ENCODE data around the gene C5orf52.
"Not testable (repeated sequence)": the region's sequence is repeated elsewhere in the genome, so short reads cannot be mapped to it uniquely, and the experiment has no call there.

The C5orf52 gene

DNA sequence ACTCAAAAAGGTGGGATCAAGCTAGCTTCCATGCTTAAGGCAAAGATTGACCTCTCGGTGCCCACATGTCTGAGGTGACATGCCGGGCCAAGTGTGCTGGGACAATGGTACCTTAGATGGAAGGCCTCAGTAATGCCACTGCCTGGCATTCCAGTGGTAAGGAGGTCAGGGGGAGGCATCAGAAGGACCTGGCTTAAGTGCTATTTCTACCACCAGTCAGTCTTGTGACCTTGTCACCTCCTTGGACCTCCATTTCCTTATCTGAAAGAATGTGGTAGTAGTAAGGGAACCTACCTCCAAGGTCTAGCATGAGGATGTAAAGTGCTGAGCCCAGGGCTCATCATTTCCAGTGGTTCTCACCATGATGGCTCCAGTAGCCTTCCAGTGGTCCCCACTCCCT lies 8.9 kb downstream of the C5orf52 start:
- TF ChIP-seq, protein P1, sequence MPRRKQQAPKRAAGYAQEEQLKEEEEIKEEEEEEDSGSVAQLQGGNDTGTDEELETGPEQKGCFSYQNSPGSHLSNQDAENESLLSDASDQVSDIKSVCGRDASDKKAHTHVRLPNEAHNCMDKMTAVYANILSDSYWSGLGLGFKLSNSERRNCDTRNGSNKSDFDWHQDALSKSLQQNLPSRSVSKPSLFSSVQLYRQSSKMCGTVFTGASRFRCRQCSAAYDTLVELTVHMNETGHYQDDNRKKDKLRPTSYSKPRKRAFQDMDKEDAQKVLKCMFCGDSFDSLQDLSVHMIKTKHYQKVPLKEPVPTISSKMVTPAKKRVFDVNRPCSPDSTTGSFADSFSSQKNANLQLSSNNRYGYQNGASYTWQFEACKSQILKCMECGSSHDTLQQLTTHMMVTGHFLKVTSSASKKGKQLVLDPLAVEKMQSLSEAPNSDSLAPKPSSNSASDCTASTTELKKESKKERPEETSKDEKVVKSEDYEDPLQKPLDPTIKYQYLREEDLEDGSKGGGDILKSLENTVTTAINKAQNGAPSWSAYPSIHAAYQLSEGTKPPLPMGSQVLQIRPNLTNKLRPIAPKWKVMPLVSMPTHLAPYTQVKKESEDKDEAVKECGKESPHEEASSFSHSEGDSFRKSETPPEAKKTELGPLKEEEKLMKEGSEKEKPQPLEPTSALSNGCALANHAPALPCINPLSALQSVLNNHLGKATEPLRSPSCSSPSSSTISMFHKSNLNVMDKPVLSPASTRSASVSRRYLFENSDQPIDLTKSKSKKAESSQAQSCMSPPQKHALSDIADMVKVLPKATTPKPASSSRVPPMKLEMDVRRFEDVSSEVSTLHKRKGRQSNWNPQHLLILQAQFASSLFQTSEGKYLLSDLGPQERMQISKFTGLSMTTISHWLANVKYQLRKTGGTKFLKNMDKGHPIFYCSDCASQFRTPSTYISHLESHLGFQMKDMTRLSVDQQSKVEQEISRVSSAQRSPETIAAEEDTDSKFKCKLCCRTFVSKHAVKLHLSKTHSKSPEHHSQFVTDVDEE (CRISPR knock-in tag; IDR thresholded peaks at IDR 0.05) = no peak
- no peak for TF ChIP-seq ZNF70 (CRISPR knock-in tag; IDR thresholded peaks at IDR 0.05)
- TF ChIP-seq, protein P2, sequence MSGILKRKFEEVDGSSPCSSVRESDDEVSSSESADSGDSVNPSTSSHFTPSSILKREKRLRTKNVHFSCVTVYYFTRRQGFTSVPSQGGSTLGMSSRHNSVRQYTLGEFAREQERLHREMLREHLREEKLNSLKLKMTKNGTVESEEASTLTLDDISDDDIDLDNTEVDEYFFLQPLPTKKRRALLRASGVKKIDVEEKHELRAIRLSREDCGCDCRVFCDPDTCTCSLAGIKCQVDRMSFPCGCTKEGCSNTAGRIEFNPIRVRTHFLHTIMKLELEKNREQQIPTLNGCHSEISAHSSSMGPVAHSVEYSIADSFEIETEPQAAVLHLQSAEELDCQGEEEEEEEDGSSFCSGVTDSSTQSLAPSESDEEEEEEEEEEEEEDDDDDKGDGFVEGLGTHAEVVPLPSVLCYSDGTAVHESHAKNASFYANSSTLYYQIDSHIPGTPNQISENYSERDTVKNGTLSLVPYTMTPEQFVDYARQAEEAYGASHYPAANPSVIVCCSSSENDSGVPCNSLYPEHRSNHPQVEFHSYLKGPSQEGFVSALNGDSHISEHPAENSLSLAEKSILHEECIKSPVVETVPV (CRISPR knock-in tag; IDR thresholded peaks at IDR 0.05) = no peak
- no peak for TF ChIP-seq TOX (CRISPR knock-in tag; IDR thresholded peaks at IDR 0.05; ENCODE audit: borderline replicate concordance)
- TF ChIP-seq SNAI2 (CRISPR knock-in tag; IDR thresholded peaks at IDR 0.05) = no peak
- no peak for TF ChIP-seq PPARA (CRISPR knock-in tag; IDR thresholded peaks at IDR 0.05; ENCODE audit: borderline replicate concordance)
- no peak for TF ChIP-seq ISL1 (CRISPR knock-in tag; IDR thresholded peaks at IDR 0.05)
- TF ChIP-seq TCF4 (CRISPR knock-in tag; IDR thresholded peaks at IDR 0.05; ENCODE audit: borderline replicate concordance) = no peak
- no peak for TF ChIP-seq ZNF8 (CRISPR knock-in tag; IDR thresholded peaks at IDR 0.05)
- no peak for ATAC-seq

DNA sequence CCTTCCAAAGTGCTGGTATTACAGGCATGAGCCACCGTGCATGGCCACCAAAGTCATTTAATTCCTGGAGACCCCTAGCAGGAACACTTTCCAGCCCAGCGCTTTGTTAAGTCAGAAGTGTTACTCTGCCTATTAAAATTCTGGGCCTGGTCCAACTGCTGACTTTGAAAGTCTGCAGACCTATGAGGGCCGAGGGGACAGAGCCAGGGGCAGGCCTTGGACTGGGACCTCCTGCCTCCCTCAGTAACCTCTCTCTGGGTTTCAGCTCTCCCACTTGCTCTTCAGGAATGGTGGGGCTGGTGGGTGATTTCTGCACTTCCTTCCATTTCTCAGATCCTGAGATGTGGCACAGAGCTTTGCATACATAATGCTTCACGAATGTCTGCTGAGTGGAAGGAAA lies 9.7 kb downstream of the C5orf52 start:
- TF ChIP-seq BACH2 (CRISPR knock-in tag; IDR thresholded peaks at IDR 0.05; ENCODE audit: borderline replicate concordance) = no peak
- no peak for TF ChIP-seq ARNTL (CRISPR knock-in tag; IDR thresholded peaks at IDR 0.05; ENCODE audit: borderline replicate concordance, low read depth)
- TF ChIP-seq, protein P3, sequence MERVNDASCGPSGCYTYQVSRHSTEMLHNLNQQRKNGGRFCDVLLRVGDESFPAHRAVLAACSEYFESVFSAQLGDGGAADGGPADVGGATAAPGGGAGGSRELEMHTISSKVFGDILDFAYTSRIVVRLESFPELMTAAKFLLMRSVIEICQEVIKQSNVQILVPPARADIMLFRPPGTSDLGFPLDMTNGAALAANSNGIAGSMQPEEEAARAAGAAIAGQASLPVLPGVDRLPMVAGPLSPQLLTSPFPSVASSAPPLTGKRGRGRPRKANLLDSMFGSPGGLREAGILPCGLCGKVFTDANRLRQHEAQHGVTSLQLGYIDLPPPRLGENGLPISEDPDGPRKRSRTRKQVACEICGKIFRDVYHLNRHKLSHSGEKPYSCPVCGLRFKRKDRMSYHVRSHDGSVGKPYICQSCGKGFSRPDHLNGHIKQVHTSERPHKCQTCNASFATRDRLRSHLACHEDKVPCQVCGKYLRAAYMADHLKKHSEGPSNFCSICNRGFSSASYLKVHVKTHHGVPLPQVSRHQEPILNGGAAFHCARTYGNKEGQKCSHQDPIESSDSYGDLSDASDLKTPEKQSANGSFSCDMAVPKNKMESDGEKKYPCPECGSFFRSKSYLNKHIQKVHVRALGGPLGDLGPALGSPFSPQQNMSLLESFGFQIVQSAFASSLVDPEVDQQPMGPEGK (CRISPR knock-in tag; IDR thresholded peaks at IDR 0.05; ENCODE audit: borderline replicate concordance) = no peak
- TF ChIP-seq PPARA (CRISPR knock-in tag; IDR thresholded peaks at IDR 0.05; ENCODE audit: borderline replicate concordance) = no peak
- no peak for TF ChIP-seq RARB (CRISPR knock-in tag; IDR thresholded peaks at IDR 0.05)
- TF ChIP-seq, protein P1 (CRISPR knock-in tag; IDR thresholded peaks at IDR 0.05) = no peak
- no peak for TF ChIP-seq ZNF8 (CRISPR knock-in tag; IDR thresholded peaks at IDR 0.05)
- TF ChIP-seq OSR1 (CRISPR knock-in tag; IDR thresholded peaks at IDR 0.05) = no peak
- no peak for TF ChIP-seq TOX (CRISPR knock-in tag; IDR thresholded peaks at IDR 0.05; ENCODE audit: borderline replicate concordance)
- TF ChIP-seq ISL1 (CRISPR knock-in tag; IDR thresholded peaks at IDR 0.05) = no peak
- TF ChIP-seq TCF4 (CRISPR knock-in tag; IDR thresholded peaks at IDR 0.05; ENCODE audit: borderline replicate concordance) = no peak
- TF ChIP-seq GLIS3 (CRISPR knock-in tag; IDR thresholded peaks at IDR 0.05) = no peak
- TF ChIP-seq SNAI2 (CRISPR knock-in tag; IDR thresholded peaks at IDR 0.05) = no peak
- no peak for TF ChIP-seq ZC3H10 (CRISPR knock-in tag; IDR thresholded peaks at IDR 0.05)
- TF ChIP-seq CSDC2 (CRISPR knock-in tag; IDR thresholded peaks at IDR 0.05) = no peak
- ATAC-seq = no peak

DNA sequence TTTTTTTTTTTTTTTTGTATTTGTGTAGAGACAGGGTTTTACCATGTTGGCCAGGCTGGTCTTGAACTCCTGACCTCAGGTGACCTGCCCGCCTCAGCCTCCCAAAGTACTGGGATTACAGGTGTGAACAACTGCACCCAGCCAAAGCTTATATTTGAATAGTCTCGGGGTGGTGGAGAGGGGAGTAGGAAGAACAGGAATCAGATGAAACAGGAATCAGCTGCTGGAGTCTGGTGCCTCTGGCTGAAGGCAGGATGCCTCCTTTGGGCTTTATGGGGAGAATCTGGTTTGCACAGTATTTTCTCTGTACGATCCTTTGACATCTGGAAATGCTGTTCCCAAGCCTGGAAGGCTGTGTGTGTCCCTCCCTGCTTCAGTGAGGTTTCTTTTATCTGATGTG lies 10.9 kb downstream of the C5orf52 start:
- TF ChIP-seq RARB (CRISPR knock-in tag; IDR thresholded peaks at IDR 0.05) = no peak
- no peak for ATAC-seq

DNA sequence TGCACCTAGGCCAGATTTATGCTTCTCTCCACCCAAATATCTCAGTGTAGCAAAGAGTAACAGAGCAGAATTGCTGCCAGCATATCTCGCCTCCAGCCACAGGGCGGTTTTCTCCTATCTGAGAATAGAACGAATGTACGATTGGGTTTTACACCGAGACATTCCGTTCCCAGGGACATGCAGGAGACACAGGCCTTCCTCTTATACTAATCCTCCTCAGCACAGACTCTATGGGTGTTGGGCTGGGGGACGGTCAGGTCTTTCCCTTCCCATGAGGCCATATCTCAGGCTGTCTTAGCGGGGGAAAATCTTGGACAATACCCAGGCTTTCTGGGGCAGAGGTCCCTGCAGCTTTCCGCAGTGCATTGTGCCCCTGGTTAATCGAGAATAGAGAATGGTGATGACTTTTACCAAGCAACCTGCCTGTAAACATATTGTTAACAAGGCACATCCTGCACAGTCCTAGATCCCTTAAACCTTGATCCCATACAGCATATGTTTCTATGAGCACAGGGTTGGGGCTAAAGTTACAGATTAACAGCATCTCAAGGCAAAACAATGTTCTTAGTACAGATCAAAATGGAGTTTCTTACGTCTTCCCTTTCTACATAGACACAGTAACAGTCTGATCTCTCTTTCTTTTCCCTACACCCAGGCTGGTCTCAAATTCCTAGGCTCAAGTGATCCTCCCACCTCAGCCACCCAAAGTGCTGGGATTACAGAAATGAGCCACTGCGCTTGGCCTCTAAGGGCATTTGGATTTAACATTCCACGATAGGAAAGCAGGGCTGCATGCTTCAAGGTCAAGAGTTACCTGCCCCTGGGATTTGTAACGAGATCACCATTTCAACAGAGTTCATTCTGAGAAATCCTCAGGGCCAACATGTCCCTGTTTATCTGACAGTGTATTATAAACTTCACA lies 15.2 kb downstream of the C5orf52 start:
- not testable (repeated sequence) for ATAC-seq
